ENCODE results near the gene TCF7L2.

DNA sequence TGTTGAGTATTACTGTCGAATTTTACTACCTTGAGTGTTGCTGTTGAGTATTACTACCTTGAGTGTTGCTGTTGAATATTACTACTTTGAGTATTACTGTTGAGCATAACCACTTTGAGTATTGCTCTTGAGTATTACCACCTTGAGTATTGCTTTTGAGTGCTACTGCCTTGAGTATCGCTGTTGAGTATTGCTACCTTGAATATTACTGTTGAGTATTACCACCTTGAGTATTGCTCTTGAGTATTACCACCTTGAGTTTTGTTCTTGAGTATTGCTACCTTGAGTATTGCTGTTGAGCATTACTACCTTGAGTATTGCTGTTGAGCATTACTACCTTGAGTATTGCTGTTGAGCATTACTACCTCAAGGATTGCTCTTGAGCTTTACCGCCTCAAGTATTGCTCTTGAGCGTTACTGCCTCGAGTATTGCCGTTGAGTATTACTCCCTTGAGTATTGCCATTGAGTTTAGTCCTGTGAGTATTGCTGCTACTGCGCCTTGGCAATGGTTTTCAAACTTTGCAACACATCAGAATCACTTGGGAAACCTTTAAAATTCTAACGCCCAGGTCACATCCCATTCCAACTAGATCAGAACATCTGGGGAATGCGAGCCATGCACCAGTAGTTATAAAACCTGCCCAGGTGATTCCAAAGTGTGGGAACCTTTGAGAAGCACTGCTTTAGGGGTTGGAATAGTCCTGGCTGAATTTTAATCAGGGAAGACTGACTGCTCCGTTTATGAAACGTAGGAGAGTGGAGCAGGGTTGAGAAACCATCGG lies 61.7 kb downstream of the TCF7L2 start:
- TF ChIP-seq, protein P1, sequence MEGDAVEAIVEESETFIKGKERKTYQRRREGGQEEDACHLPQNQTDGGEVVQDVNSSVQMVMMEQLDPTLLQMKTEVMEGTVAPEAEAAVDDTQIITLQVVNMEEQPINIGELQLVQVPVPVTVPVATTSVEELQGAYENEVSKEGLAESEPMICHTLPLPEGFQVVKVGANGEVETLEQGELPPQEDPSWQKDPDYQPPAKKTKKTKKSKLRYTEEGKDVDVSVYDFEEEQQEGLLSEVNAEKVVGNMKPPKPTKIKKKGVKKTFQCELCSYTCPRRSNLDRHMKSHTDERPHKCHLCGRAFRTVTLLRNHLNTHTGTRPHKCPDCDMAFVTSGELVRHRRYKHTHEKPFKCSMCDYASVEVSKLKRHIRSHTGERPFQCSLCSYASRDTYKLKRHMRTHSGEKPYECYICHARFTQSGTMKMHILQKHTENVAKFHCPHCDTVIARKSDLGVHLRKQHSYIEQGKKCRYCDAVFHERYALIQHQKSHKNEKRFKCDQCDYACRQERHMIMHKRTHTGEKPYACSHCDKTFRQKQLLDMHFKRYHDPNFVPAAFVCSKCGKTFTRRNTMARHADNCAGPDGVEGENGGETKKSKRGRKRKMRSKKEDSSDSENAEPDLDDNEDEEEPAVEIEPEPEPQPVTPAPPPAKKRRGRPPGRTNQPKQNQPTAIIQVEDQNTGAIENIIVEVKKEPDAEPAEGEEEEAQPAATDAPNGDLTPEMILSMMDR (IDR thresholded peaks at IDR 0.05) = no peak
- TF ChIP-seq POLR2A (IDR thresholded peaks at IDR 0.05) = no peak
- no peak for TF ChIP-seq POLR2AphosphoS5 (IDR thresholded peaks at IDR 0.05)
